AG04449 (cell line): ENCODE data around the gene HPS6.
A peak's percentile ranks its signal among the peaks of the same experiment; 100 is the strongest.

ENCODE experiments used
- CTCF ChIA-PET: fragments of 350-600 bp; formaldehyde crosslinking; extraction: SDS; loops from one replicate; lab custom pipeline; 2021; ENCODE audit warnings: antibody characterized with exemption; lab: Yijun Ruan, JAX
- POLR2A ChIA-PET: fragments of 400-600, 350-600 bp; formaldehyde crosslinking; extraction: SDS; loops from one replicate; lab custom pipeline; 2020; ENCODE audit warnings: antibody characterized with exemption, inconsistent platforms; lab: Yijun Ruan, JAX
- DNase-seq: peaks from one replicate; pipeline ENCODE4 v3.0.0-alpha.2; 2010; ENCODE audit warnings: low read depth, low spot score
- H3K4me3 ChIP-seq: 2 replicates; pipeline ENCODE4 v1.5.1; 2011; ENCODE audit warnings: low read depth, mild to moderate bottlenecking, control low read depth, low read length
- CTCF ChIP-seq: IDR thresholded peaks from one replicate; pipeline ENCODE4 v1.5.1; 2011; ENCODE audit warnings: mild to moderate bottlenecking, moderate library complexity, low read length, control low read depth, inconsistent platforms; ENCODE audit not compliant: insufficient read depth; ENCODE audit errors: missing control alignments

HPS6 gene

GRCh38 chr10:102067091-102067916 is 2.2 kb downstream of the HPS6 start:
- H3K4me3 ChIP-seq, result no peak overlapping the region; the same call in 1 of the 2 replicates
- TF ChIP-seq CTCF, result no peak
- CTCF ChIA-PET, result interaction anchor here (0.8 to 11.7 kb wide), 9 partner anchors 8 to 854 kb away, joined by 3 to 188 read pairs (median 4); no protein-coding TSS in a partner anchor
- POLR2A ChIA-PET, result interaction anchor here (1.9 kb wide), 1 partner anchor 12 kb away, joined by 11 read pairs; the partner anchor contains the start of gene ARMH3
- DNase-seq, result no peak

DNA sequence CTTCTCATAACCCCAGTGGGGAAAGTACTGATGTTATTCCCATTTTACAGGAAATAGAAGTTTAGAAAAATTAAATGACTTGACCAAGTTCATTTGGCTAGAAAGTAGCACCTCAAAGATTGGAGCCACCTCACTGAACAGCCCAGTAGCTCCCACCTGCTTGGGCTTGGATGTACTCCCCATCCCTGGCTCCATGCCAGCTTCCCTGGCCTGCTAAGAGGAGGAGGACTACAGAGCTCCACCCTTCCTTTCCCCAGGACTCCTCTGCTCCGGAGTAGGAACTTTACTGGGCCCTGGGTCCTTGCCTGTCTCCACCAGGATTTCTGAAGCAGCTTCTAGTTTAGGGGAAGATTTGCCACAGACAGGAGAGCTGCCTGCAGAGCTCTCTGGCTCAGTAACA is 3.1 kb downstream of the HPS6 start:
- DNase-seq, result no peak
- ChIA-PET POLR2A (no interaction called here), CTCF (interaction anchor here (0.9 to 11.7 kb wide), 8 partner anchors 10 to 855 kb away, joined by 3 to 188 read pairs (median 6); no protein-coding TSS in a partner anchor)
- H3K4me3 ChIP-seq, result no peak overlapping the region
- no peak for TF ChIP-seq CTCF

GRCh38 chr10:102069071-102069470 is 3.9 kb downstream of the HPS6 start:
- CTCF ChIA-PET, result interaction anchor here (1.0 to 11.7 kb wide), 7 partner anchors 9 to 230 kb away, joined by 3 to 188 read pairs (median 6); no protein-coding TSS in a partner anchor
- no peak for DNase-seq
- no peak overlapping the region for H3K4me3 ChIP-seq
- POLR2A ChIA-PET, result no interaction called here
- no peak for TF ChIP-seq CTCF

DNA sequence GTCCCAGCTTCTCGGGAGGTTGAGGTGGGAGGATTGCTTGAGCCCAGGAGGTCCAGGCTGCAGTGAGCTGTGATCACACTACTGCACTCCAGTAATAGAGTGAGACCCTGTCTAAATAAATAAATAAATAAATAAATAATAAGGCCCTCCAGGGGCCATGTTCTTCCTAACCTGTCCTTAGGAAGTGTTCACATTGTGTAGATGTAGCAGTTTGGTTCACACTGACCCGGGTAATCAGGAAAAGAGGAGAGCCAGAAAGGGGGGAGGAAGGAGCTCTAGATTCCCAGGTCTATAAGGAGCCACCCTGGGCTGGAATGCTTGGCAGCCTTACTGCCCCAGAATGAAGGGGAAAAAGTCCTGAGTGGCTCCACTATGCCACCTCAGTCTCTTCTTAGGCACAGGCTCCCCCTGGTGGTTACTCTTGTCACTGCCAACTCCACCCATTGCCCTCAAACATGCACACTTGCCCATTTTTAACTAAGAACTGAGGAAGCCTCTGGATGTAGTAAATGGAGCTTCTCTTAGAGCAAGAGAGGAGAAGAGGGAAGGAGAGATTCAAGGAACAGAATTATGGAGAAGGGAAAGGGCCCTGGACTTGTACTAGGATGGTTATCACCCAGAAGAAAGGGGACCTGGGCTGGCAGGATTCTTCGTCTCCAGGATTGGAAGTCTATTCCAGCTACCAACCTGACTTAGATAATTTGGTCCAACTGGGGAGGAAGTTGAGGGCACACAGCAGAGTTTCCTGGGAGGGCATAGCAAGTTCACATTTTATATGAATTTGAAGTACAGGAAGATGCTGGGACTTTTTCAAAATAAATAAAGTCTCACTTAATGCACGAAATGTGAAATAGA is 7.8 kb downstream of the HPS6 start:
- peak; percentile 91 for TF ChIP-seq CTCF
- POLR2A ChIA-PET, result interaction anchor here (0.6 to 0.7 kb wide), 2 partner anchors 40 to 292 kb away, joined by 3 read pairs; no protein-coding TSS in a partner anchor
- CTCF ChIA-PET, result interaction anchor here (0.5 to 11.7 kb wide), 67 partner anchors 8 to 1515 kb away, joined by 3 to 188 read pairs (median 5); partner anchors contain the start of genes ARMH3 and NPM3
- DNase-seq, result peak; percentile 28
- H3K4me3 ChIP-seq, result no peak overlapping the region

DNA sequence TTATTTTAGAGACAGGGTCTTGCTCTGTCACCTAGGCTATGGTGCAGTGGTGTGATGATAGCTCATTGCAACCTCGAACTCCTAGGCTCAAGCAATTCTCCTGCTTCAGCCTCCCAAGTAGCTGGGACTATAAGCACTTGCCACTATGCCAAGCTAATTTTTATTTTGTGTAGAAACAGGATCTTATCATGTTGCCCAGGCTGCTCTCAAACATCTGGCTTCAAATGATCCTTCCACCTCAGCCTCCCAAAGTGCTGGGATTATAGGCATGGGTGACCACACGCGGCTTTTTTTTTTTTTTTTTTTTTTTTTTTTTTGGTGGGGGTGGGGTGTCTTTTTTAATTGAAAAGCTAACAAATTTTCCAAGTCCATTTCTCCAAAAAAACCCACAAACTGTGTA is 18.4 kb downstream of the HPS6 start:
- ChIA-PET CTCF (interaction anchor here (0.7 to 2.1 kb wide), 8 partner anchors 10 to 26 kb away, joined by 3 to 30 read pairs (median 3); no protein-coding TSS in a partner anchor), POLR2A (no interaction called here)

More for the DNA sequence above, 18.4 kb downstream of the HPS6 start:
- DNase-seq, result no peak
- no peak overlapping the region for H3K4me3 ChIP-seq
- no peak for TF ChIP-seq CTCF
